Caco-2 (cell line): ENCODE data around the gene PKHD1. TPM values are rescaled to one million over a fixed set of nuclear protein-coding genes. Genes with fewer than 3 reads are reported as not detected.

ENCODE experiments used
- BruUV-seq: library from RNA; stranded (reverse); fragments of 400-500 nt; replicated peaks from 2 replicates; lab custom pipeline; 2021; lab: Mats Ljungman, UMichigan
- CTCF ChIA-PET: fragments of 300-600 bp; sonication (Branson Sonifier 250); formaldehyde crosslinking; loops from one replicate; lab custom pipeline; 2022; ENCODE audit warnings: antibody characterized with exemption; lab: Charles Lee
- POLR2A ChIA-PET: fragments of 300-600 bp; sonication (Branson Sonifier 250); formaldehyde crosslinking; loops from one replicate; lab custom pipeline; 2022; ENCODE audit warnings: antibody characterized with exemption; lab: Charles Lee
- DNase-seq, 2 experiments: peaks; one replicate each; pipeline versions ENCODE4 v3.0.0 to v3.0.0-alpha.2; 2020 to 2022
- H3K27me3 ChIP-seq: replicated peaks from 2 replicates; pipeline ENCODE4 v1.6.0; 2011; ENCODE audit warnings: low read length; ENCODE audit not compliant: control insufficient read depth, insufficient read depth
- H3K36me3 ChIP-seq: 2 replicates; pipeline ENCODE4 v1.5.1; 2011; ENCODE audit warnings: low read length; ENCODE audit not compliant: control insufficient read depth, insufficient read depth
- H3K4me1 ChIP-seq: fragments of 250-450 bp; sonication (Bioruptor Pico); 2 replicates; pipeline ENCODE4 v1.5.1; 2020; ENCODE audit warnings: mild to moderate bottlenecking
- H3K4me3 ChIP-seq: 2 replicates; pipeline ENCODE4 v1.5.1; 2011; ENCODE audit warnings: low read depth, mild to moderate bottlenecking, control low read depth, low read length
- H3K9me3 ChIP-seq: fragments of 250-450 bp; sonication (Bioruptor Pico); 2 replicates; pipeline ENCODE4 v1.5.1; 2020; ENCODE audit warnings: mild to moderate bottlenecking, moderate library complexity
- H3K27ac Mint-ChIP-seq: one replicate; pipeline ENCODE4 v1.8.0; 2022; ENCODE audit warnings: mixed read lengths; ENCODE audit not compliant: unreplicated experiment
- H3K27me3 Mint-ChIP-seq: one replicate; pipeline ENCODE4 v1.8.0; 2022; ENCODE audit warnings: mixed read lengths; ENCODE audit not compliant: insufficient read depth, unreplicated experiment
- H3K36me3 Mint-ChIP-seq: one replicate; pipeline ENCODE4 v1.8.0; 2022; ENCODE audit warnings: mild to moderate bottlenecking, mixed read lengths; ENCODE audit not compliant: insufficient read depth, unreplicated experiment
- H3K4me1 Mint-ChIP-seq: one replicate; pipeline ENCODE4 v1.8.0; 2022; ENCODE audit warnings: low read depth, mixed read lengths; ENCODE audit not compliant: unreplicated experiment
- H3K4me3 Mint-ChIP-seq: one replicate; pipeline ENCODE4 v1.8.0; 2022; ENCODE audit warnings: mild to moderate bottlenecking, moderate library complexity, mixed read lengths; ENCODE audit not compliant: unreplicated experiment
- H3K9me3 Mint-ChIP-seq: one replicate; pipeline ENCODE4 v1.8.0; 2022; ENCODE audit warnings: mixed read lengths; ENCODE audit not compliant: unreplicated experiment
- intact Hi-C: fragments of 100-400 bp; cut with micrococcal nuclease; formaldehyde crosslinking; loops from one replicate; pipeline ENCODE4 v1.10.0; 2022; ENCODE audit not compliant: unreplicated experiment
- total RNA-seq: library from RNA; stranded (reverse); gene quantifications from 2 replicates; pipeline ENCODE4 v1.2.3, GENCODE V29; 2022
- TF ChIP-seq, protein P1 (sequence below), 2 experiments: fragments of 200-600 bp in 1 of 2; IDR thresholded peaks; 1 replicate in 1 of 2; 2 replicates in 1 of 2; pipeline versions ENCODE4 v1.5.1 to v1.8.0; 2011 to 2022; ENCODE audit warnings: antibody characterized with exemption in 1 of 2, control low read depth in 1 of 2, inconsistent platforms in 1 of 2, low read depth in 1 of 2, low read length in 1 of 2, mild to moderate bottlenecking in 1 of 2, moderate library complexity in 1 of 2; ENCODE audit not compliant: insufficient read depth in 1 of 2, severe bottlenecking in 1 of 2, unreplicated experiment in 1 of 2

The PKHD1 gene
- total RNA-seq, 1 experiment from 2014 or later = 3.3 TPM

DNA sequence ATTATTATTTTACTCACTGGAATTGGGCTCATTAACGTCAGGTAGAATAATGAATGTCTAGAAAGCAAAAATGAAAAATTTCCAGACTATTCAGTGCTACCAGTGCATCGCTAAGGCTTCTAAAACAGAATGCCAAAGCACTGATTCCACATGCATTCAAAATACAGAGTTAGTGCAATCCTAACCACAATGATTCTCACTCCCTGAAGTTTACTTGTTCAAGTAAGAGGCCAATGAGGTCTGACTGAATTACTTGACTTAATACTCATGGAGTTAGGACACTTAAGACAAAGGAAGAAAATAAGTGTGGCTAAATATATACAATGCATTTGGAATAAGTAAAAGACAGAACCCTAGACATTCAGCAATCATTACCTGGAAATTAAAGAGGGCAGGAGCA lies 220.5 kb downstream of the PKHD1 start:
- Histone ChIP-seq H3K4me3 (no peak overlapping the region), H3K36me3 (no peaks in the 10 kb centered on the region), H3K9me3 (no peaks in the 10 kb centered on the region), H3K27me3 (no peaks in the 10 kb centered on the region), H3K4me1 (no peaks in the 10 kb centered on the region)
- no peak for DNase-seq
- no peak overlapping the region for H3K4me3 Mint-ChIP-seq
- TF ChIP-seq, protein P1, sequence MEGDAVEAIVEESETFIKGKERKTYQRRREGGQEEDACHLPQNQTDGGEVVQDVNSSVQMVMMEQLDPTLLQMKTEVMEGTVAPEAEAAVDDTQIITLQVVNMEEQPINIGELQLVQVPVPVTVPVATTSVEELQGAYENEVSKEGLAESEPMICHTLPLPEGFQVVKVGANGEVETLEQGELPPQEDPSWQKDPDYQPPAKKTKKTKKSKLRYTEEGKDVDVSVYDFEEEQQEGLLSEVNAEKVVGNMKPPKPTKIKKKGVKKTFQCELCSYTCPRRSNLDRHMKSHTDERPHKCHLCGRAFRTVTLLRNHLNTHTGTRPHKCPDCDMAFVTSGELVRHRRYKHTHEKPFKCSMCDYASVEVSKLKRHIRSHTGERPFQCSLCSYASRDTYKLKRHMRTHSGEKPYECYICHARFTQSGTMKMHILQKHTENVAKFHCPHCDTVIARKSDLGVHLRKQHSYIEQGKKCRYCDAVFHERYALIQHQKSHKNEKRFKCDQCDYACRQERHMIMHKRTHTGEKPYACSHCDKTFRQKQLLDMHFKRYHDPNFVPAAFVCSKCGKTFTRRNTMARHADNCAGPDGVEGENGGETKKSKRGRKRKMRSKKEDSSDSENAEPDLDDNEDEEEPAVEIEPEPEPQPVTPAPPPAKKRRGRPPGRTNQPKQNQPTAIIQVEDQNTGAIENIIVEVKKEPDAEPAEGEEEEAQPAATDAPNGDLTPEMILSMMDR (IDR thresholded peaks at IDR 0.05; ENCODE audit: insufficient read depth in 1 of 2, low read depth in 1 of 2, low read length in 1 of 2, severe bottlenecking in 1 of 2, unreplicated experiment in 1 of 2) = no peak
- no peaks in the 10 kb centered on the region for H3K36me3 Mint-ChIP-seq
- intact Hi-C loops = no loop called here
- BruUV-seq = no TSS peak
- CTCF ChIA-PET = no interaction called here
- no peaks in the 10 kb centered on the region for H3K4me1 Mint-ChIP-seq
- H3K27me3 Mint-ChIP-seq = no peaks in the 10 kb centered on the region
- POLR2A ChIA-PET = no interaction called here
- H3K9me3 Mint-ChIP-seq = no peaks in the 10 kb centered on the region
- H3K27ac Mint-ChIP-seq = no peak overlapping the region

DNA sequence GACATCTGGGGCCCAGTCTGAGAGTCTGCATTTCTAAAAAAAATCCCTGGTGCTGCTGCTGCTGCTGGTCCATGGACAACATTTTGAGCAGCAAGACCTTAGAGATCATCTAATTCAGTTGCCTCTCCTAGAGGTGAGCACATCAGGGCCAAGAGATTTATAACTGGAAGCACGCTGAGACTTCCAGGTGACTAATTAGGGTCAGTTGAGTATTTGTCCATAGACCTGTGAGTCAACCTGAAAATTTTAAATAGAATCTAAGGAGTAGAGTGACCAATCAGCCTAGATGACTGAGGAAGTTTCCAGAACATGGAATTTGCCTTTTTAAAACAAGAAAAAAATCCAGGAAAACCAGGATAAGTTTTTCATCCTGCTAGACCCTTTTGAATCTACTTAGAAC lies 221.4 kb downstream of the PKHD1 start:
- Mint-ChIP-seq H3K9me3 (no peaks in the 10 kb centered on the region), H3K4me3 (no peak overlapping the region), H3K27me3 (no peaks in the 10 kb centered on the region), H3K4me1 (no peaks in the 10 kb centered on the region), H3K27ac (no peak overlapping the region), H3K36me3 (no peaks in the 10 kb centered on the region)
- Histone ChIP-seq H3K9me3 (no peaks in the 10 kb centered on the region), H3K4me1 (no peaks in the 10 kb centered on the region), H3K27me3 (no peaks in the 10 kb centered on the region), H3K36me3 (no peaks in the 10 kb centered on the region), H3K4me3 (no peak overlapping the region)
- TF ChIP-seq, protein P1 (IDR thresholded peaks at IDR 0.05; ENCODE audit: insufficient read depth in 1 of 2, low read depth in 1 of 2, low read length in 1 of 2, severe bottlenecking in 1 of 2, unreplicated experiment in 1 of 2) = no peak
- ChIA-PET CTCF (no interaction called here), POLR2A (no interaction called here)
- BruUV-seq = no TSS peak
- intact Hi-C loops = no loop called here
- no peak for DNase-seq

DNA sequence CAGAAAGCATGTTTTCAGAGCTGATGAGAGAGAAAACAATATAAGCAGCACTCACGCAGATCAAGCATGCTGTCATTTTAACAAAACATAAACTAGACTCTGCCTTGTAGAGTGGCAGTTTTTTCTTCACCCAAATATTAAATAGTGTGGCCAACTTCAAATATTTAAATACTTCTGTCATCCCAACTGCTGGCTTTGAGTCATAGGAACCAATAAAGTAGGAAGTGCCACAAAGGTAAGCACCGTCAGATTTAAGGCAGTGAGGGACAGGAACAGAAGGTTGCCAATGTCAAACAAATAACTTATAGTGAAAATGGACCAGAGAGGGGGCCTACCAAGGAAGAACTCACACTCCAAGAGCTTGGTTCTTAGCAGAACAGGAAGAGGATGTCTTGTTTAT lies 222.2 kb downstream of the PKHD1 start:
- Mint-ChIP-seq H3K9me3 (no peaks in the 10 kb centered on the region), H3K27me3 (no peaks in the 10 kb centered on the region), H3K27ac (no peak overlapping the region), H3K36me3 (no peaks in the 10 kb centered on the region), H3K4me3 (no peak overlapping the region), H3K4me1 (no peaks in the 10 kb centered on the region)
- Histone ChIP-seq H3K4me3 (no peak overlapping the region), H3K9me3 (no peaks in the 10 kb centered on the region), H3K36me3 (no peaks in the 10 kb centered on the region), H3K4me1 (no peaks in the 10 kb centered on the region), H3K27me3 (no peaks in the 10 kb centered on the region)
- ChIA-PET CTCF (no interaction called here), POLR2A (no interaction called here)
- no peak for DNase-seq
- TF ChIP-seq, protein P1 (IDR thresholded peaks at IDR 0.05; ENCODE audit: insufficient read depth in 1 of 2, low read depth in 1 of 2, low read length in 1 of 2, severe bottlenecking in 1 of 2, unreplicated experiment in 1 of 2) = no peak
- no TSS peak for BruUV-seq
- intact Hi-C loops = no loop called here
